ENCODE measurements around the gene SATL1.

DNA sequence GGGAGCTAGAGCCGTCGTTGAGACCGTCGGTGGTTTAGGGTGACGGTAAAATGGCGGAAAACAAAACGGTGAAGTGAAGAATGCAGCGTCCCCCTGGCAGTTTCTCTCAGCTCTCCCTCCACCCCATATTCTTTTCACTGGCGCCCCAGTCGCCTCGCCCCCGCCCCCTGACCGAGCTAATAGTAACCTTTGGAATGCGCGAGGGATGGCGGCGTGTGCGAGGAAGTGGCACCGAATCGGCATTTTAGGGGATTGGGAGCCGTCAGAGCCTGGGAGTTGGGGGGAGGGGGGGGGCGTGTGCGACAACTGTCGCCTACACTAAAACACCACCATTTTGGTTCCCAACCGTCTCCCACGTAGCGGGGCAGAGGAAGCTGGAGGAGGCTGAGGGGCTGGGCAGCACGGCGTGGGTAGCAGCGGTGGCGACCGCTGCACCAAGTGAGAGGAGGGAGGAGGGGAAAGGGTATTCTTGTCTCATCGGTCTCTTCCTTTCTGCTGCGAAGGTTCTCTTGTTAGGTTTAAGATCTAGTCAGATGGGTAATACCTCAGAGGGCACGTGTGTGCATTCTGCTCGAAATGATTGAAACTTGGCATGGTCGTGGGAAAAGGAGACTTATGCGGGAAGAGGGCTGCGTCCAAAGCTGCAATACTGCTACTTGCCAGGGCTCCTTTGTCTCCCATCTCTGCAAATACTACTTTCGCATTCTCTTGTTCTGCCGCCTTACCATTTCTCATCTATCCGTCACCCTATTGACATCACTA, 1.1 kb upstream of the SATL1 start:
- TF ChIP-seq, protein P1, sequence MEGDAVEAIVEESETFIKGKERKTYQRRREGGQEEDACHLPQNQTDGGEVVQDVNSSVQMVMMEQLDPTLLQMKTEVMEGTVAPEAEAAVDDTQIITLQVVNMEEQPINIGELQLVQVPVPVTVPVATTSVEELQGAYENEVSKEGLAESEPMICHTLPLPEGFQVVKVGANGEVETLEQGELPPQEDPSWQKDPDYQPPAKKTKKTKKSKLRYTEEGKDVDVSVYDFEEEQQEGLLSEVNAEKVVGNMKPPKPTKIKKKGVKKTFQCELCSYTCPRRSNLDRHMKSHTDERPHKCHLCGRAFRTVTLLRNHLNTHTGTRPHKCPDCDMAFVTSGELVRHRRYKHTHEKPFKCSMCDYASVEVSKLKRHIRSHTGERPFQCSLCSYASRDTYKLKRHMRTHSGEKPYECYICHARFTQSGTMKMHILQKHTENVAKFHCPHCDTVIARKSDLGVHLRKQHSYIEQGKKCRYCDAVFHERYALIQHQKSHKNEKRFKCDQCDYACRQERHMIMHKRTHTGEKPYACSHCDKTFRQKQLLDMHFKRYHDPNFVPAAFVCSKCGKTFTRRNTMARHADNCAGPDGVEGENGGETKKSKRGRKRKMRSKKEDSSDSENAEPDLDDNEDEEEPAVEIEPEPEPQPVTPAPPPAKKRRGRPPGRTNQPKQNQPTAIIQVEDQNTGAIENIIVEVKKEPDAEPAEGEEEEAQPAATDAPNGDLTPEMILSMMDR (IDR thresholded peaks at IDR 0.05; ENCODE audit: low read depth, low read length, missing input control): no peak
- TF ChIP-seq GABPA (IDR thresholded peaks at IDR 0.05 in 1 of 2, conservative IDR thresholded peaks at IDR 0.05 in 1 of 2): no peak

Data from liver (tissue), 3 donors.